Lower leg skin (tissue), 3 donors: ENCODE measurements around the gene CMIP.

Experiments used
- POLR2A ChIP-seq, 2 donors: fragments of 450-650 bp; IDR thresholded peaks; one replicate each; pipeline ENCODE4 v1.6.1; 2016 to 2017; ENCODE audit warnings: antibody characterized with exemption in 2 of 2, mild to moderate bottlenecking in 1 of 2, moderate library complexity in 1 of 2
- TF ChIP-seq, protein P1 (sequence below), 3 donors: fragments of 450-650 bp; IDR thresholded peaks; one replicate each; pipeline ENCODE4 v1.5.1; 2016; ENCODE audit warnings: antibody characterized with exemption in 3 of 3, mild to moderate bottlenecking in 3 of 3, moderate library complexity in 2 of 3

DNA sequence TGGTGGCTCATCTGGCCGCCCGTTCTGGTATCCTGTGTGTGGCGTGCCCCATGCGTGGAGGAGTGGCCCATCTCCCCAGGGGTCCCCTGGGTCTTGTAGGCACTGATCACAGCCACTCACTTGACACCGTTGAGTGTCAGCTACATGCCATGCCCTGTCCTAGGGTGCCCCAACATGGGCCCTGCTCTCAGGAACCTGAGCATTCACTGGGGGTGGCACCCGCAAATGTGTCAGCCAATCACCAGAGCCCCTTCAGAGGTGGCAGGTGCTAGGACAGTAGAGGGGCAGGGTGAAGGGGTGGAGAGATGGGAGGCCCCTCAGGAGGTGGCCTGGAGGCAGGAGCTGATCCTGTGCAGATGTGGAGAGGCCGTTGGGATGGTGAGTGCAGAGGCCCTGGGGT lies 27.8 kb downstream of the CMIP start:
- TF ChIP-seq, protein P1, sequence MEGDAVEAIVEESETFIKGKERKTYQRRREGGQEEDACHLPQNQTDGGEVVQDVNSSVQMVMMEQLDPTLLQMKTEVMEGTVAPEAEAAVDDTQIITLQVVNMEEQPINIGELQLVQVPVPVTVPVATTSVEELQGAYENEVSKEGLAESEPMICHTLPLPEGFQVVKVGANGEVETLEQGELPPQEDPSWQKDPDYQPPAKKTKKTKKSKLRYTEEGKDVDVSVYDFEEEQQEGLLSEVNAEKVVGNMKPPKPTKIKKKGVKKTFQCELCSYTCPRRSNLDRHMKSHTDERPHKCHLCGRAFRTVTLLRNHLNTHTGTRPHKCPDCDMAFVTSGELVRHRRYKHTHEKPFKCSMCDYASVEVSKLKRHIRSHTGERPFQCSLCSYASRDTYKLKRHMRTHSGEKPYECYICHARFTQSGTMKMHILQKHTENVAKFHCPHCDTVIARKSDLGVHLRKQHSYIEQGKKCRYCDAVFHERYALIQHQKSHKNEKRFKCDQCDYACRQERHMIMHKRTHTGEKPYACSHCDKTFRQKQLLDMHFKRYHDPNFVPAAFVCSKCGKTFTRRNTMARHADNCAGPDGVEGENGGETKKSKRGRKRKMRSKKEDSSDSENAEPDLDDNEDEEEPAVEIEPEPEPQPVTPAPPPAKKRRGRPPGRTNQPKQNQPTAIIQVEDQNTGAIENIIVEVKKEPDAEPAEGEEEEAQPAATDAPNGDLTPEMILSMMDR (IDR thresholded peaks at IDR 0.05), result no peak
- no peak for TF ChIP-seq POLR2A (IDR thresholded peaks at IDR 0.05)
